ENCODE measurements around the gene GPR65.

GRCh38 chr14:87999277-87999676 is 5.7 kb upstream of the GPR65 start:
- no peak for TF ChIP-seq CTCF (conservative IDR thresholded peaks at IDR 0.05; ENCODE audit: low read length)
- no peak for TF ChIP-seq EZH2phosphoT487 (IDR thresholded peaks at IDR 0.05; ENCODE audit: borderline replicate concordance)
